Peyer's patch (tissue), 4 donors: ENCODE results near the gene WBP1L. TPM values are rescaled to one million over a fixed set of nuclear protein-coding genes. Genes with fewer than 3 reads are reported as not detected.
A peak's percentile ranks its signal among the peaks of the same experiment; 100 is the strongest.
"Not testable (repeated sequence)": the region's sequence is repeated elsewhere in the genome, so short reads cannot be mapped to it uniquely, and the experiment has no call there.

Experiments used
- DNase-seq, 3 donors: peaks; one replicate each; pipeline ENCODE4 v3.0.0-alpha.2; 2017 to 2019
- H3K27ac ChIP-seq, 4 donors: fragments of 200-600 bp; sonication (generic); one replicate each; pipeline ENCODE4 v1.5.1; 2016 to 2019
- H3K27me3 ChIP-seq, 2 donors: fragments of 200-600 bp; sonication (generic); one replicate each; pipeline ENCODE4 v1.5.1; 2019
- H3K36me3 ChIP-seq, 3 donors: fragments of 200-600 bp; sonication (generic); one replicate each; pipeline ENCODE4 v1.5.1; 2016 to 2019
- H3K4me1 ChIP-seq, 4 donors: fragments of 200-600 bp; sonication (generic); one replicate each; pipeline ENCODE4 v1.5.1; 2016 to 2019
- H3K4me3 ChIP-seq, 4 donors: fragments of 200-600 bp; sonication (generic); 1 replicate in 3 of 4; 2 replicates in 1 of 4; pipeline ENCODE4 v1.5.1; 2016 to 2019; ENCODE audit warnings: mild to moderate bottlenecking in 1 of 4
- H3K9me3 ChIP-seq, 4 donors: fragments of 200-600 bp; sonication (generic); one replicate each; pipeline ENCODE4 v1.5.1; 2016 to 2019; ENCODE audit warnings: mild to moderate bottlenecking in 1 of 4
- POLR2A ChIP-seq, 2 donors: fragments of 450-650 bp; IDR thresholded peaks; one replicate each; pipeline ENCODE4 v1.5.1; 2017; ENCODE audit warnings: antibody characterized with exemption in 2 of 2, mild to moderate bottlenecking in 2 of 2, moderate library complexity in 2 of 2
- total RNA-seq, 4 donors: library from RNA; depleted of rRNA; stranded (reverse); fragments of >200 nt; gene quantifications; one replicate each; pipeline ENCODE4 v1.1.0, GENCODE V29; 2016
- TF ChIP-seq, protein P1 (sequence below), 6 experiments: fragments of 450-650 bp in 4 of 6; fragments of 200-600 bp in 2 of 6; sonication (generic) in 1 of 6; IDR thresholded peaks; one replicate each; pipeline ENCODE4 v1.5.1; 2017 to 2019; ENCODE audit warnings: antibody characterized with exemption in 6 of 6, mild to moderate bottlenecking in 3 of 6, moderate library complexity in 1 of 6

WBP1L gene
- total RNA-seq, 4 donors from 2014 or later, result 38.0 to 78.3 (median 65.8) TPM

DNA sequence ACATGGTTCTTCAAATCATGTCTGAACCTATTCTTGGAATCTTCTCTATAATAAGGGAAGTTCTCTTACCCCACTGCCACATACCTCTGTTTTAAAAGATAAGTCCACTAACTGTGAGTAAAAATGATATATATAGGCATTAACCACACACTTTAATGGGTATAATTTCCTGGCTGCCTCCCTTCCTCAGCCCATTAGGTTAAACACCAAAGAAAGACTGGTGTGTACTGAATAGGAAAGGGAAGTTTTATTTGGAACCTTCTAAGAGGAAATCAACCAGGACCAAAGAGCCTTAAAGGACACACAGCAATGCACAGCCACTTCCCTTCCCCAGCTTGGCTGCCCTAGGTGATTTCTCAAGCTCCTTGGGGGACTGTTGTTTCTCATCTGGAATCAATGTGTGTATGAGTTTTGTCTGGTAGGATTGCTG is 5.0 kb upstream of the WBP1L start:
- H3K27me3 ChIP-seq, result no peaks in the 10 kb centered on the region
- no peak for DNase-seq
- H3K4me3 ChIP-seq, result no peak overlapping the region
- no peaks in the 10 kb centered on the region for H3K4me1 ChIP-seq
- no peaks in the 10 kb centered on the region for H3K9me3 ChIP-seq
- H3K27ac ChIP-seq, result peak overlapping the region in 1 of 4 donors; percentile 19
- H3K36me3 ChIP-seq, result peaks cover 0 to 2% (median 0%) of the 10 kb centered on the region in 3 donors
- TF ChIP-seq, protein P1, sequence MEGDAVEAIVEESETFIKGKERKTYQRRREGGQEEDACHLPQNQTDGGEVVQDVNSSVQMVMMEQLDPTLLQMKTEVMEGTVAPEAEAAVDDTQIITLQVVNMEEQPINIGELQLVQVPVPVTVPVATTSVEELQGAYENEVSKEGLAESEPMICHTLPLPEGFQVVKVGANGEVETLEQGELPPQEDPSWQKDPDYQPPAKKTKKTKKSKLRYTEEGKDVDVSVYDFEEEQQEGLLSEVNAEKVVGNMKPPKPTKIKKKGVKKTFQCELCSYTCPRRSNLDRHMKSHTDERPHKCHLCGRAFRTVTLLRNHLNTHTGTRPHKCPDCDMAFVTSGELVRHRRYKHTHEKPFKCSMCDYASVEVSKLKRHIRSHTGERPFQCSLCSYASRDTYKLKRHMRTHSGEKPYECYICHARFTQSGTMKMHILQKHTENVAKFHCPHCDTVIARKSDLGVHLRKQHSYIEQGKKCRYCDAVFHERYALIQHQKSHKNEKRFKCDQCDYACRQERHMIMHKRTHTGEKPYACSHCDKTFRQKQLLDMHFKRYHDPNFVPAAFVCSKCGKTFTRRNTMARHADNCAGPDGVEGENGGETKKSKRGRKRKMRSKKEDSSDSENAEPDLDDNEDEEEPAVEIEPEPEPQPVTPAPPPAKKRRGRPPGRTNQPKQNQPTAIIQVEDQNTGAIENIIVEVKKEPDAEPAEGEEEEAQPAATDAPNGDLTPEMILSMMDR (IDR thresholded peaks at IDR 0.05), result no peak
- no peak for TF ChIP-seq POLR2A (IDR thresholded peaks at IDR 0.05)

DNA sequence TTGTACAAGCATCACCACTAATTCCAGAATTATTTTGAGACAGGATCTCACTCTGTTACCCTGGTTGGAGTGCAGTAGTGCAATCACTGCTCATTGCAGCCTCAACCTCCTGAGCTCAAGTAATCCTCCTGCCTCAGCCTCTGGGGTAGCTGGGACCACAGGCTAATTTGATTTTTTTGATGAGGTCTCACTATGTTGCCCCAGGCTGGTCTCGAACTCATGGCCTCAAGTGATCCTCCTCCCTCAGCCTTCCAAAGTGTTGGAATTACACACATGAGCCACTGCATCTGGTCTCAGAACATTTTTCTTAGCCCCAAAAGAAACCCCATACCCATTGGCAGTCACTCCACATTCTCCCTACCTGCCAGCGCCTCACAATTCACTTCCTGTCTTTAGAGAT is 3.5 kb upstream of the WBP1L start:
- Histone ChIP-seq H3K36me3 (no peaks in the 10 kb centered on the region), H3K4me3 (no peak overlapping the region), H3K27me3 (no peaks in the 10 kb centered on the region), H3K27ac (no peak overlapping the region), H3K4me1 (peaks cover 0 to 7% (median 2%) of the 10 kb centered on the region in 4 donors), H3K9me3 (no peaks in the 10 kb centered on the region)
- no peak for DNase-seq
- TF ChIP-seq POLR2A (IDR thresholded peaks at IDR 0.05), result no peak
- TF ChIP-seq, protein P1 (IDR thresholded peaks at IDR 0.05), result no peak

DNA sequence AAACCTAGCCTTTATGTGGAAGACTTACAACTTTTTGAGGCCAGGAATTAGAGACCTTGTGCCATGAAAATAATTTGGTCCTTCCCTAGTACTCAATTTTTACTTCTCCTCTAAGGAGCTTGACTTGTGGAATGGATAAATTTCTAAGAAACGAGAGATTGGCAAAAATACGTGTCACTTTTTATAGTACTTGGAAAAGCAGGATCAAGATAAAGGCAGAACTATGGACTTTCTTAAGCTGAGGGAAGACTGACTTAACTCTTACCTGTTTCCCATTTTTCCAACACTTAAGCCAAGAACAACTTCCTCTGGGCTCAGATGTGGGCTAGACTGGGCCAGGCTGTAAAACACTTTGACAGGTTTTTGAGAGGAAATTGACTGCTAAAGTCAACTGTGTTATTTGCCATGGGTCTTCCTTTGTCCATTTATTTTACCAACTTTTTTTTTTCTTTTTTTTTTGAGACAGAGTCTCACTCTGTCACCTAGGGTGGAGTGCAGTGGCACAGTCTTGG is 2.0 kb upstream of the WBP1L start:
- Histone ChIP-seq H3K36me3 (no peaks in the 10 kb centered on the region), H3K27me3 (no peaks in the 10 kb centered on the region), H3K4me3 (no peak overlapping the region), H3K9me3 (no peaks in the 10 kb centered on the region), H3K27ac (no peak overlapping the region), H3K4me1 (peaks cover 0 to 22% (median 2%) of the 10 kb centered on the region in 4 donors)
- no peak for DNase-seq
- TF ChIP-seq, protein P1 (IDR thresholded peaks at IDR 0.05), result no peak
- TF ChIP-seq POLR2A (IDR thresholded peaks at IDR 0.05), result no peak

DNA sequence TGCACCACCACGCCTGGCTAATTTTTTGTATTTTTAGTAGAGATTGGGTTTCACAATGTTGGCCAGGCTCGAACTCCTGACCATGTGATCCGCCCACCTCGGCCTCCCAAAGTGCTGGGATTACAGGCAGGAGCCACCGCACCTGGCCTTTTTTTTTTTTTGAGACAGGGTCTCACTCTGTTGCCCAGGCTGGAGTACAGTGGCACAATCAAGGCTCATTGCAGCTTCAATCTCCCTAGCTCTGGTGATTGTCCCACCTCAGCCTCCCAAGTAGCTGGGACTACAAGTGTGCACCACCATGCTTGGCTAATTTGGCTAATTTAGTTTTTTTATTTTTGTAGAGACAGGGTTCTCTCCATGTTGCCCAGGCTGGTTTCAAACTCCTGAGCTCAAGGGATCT is 1.4 kb upstream of the WBP1L start:
- DNase-seq, H3K27ac ChIP-seq: not testable (repeated sequence)
- peaks cover 0 to 22% (median 2%) of the 10 kb centered on the region in 4 donors for H3K4me1 ChIP-seq

DNA sequence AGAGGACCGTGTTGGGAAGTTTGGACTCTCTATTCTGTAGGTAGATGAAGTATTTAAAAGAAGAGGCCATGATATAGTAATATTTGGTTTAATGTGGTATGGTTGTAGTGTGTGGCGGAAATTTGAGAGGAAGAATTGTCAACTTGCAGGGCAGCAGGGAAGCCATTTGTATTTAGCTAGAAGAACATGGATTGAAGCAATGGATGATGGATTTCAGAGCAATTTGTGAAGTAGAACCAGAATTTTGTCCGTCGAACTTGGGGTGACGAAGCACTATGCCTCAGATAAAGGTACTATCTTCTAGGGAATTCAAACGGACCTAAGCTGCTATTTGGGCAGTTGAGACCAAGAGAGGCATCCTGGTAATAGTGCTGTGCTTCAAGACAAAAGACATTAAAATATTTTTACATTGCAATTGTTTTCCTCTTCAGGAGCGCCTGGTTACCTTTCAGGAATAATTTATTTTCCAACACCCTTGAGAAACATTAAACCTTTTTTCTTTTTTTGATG is 615 bp upstream of the WBP1L start:
- no peak for DNase-seq
- H3K4me3 ChIP-seq, result peak overlapping the region in 3 of 4 donors; percentile 1 to 84 (median 9)
- H3K27me3 ChIP-seq, result no peaks in the 10 kb centered on the region
- TF ChIP-seq, protein P1 (IDR thresholded peaks at IDR 0.05), result no peak
- TF ChIP-seq POLR2A (IDR thresholded peaks at IDR 0.05), result no peak
- no peaks in the 10 kb centered on the region for H3K9me3 ChIP-seq
- H3K4me1 ChIP-seq, result peaks cover 0 to 22% (median 2%) of the 10 kb centered on the region in 4 donors
- no peak overlapping the region for H3K27ac ChIP-seq
- no peaks in the 10 kb centered on the region for H3K36me3 ChIP-seq

More for the DNA sequence above, 1.4 kb upstream of the WBP1L start:
- H3K27me3 ChIP-seq, H3K36me3 ChIP-seq, H3K4me3 ChIP-seq, H3K9me3 ChIP-seq: not testable (repeated sequence)

DNA sequence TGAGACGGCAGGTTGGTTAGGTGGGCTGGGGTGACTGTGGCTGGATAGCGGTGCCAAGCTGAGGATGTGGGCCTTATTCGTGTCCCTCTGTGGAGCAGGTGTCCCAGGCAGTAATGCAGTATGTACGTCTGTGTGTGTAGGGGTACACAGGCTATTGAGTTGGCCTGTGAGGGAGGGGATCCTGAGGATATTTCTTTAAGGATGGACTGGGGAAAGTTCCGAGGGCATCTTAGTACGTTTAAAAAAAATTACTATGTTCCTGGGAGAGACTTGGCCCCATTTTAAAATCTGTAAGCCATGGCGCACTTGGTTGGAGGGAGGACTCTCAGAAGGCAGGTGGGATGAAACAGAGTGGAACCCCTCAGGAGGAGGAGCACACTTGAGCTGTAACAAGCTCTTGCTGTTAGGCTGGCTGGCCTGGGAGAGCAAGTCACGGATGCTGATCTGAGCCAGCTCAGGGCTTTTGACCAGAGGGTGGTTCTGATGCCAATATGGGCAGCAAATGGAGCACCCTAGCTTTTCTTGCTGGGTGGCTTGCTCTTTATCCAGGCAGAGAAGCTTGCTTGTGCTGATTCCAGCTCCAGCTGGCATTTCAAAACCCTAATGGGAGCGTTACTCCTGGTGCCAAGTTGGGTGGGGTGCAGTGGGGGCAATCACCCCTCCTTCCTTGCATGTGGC is 765 bp downstream of the WBP1L start:
- H3K27me3 ChIP-seq, result no peaks in the 10 kb centered on the region
- H3K4me3 ChIP-seq, result peak overlapping the region; percentile 60 to 92 (median 84)
- H3K9me3 ChIP-seq, result no peaks in the 10 kb centered on the region
- DNase-seq, result no peak
- H3K27ac ChIP-seq, result peak overlapping the region; percentile 81 to 92 (median 90)
- peaks cover 0 to 22% (median 2%) of the 10 kb centered on the region in 4 donors for H3K4me1 ChIP-seq
- TF ChIP-seq, protein P1 (IDR thresholded peaks at IDR 0.05), result no peak
- TF ChIP-seq POLR2A (IDR thresholded peaks at IDR 0.05), result no peak
- H3K36me3 ChIP-seq, result no peaks in the 10 kb centered on the region
